Endothelial cell of umbilical vein (primary cell): ENCODE measurements around the gene DEGS1. TPM values are rescaled to one million over a fixed set of nuclear protein-coding genes. Genes with fewer than 3 reads are reported as not detected.

Source experiments
- BruUV-seq: library from RNA; stranded (reverse); fragments of 400-500 nt; replicated peaks from 2 replicates; lab custom pipeline; 2021; lab: Mats Ljungman, UMichigan
- CTCF ChIA-PET: fragments of 300-600, 350-600 bp; sonication (Branson Sonifier 250); formaldehyde crosslinking; loops from one replicate; lab custom pipeline; 2021; ENCODE audit warnings: antibody characterized with exemption, inconsistent platforms; lab: Charles Lee
- POLR2A ChIA-PET: fragments of 300-600, 350-600 bp; sonication (Branson Sonifier 250); formaldehyde crosslinking; loops from one replicate; lab custom pipeline; 2021; ENCODE audit warnings: antibody characterized with exemption, inconsistent platforms; lab: Charles Lee
- DNase-seq: peaks from one replicate; pipeline ENCODE4 v3.0.0-alpha.2; 2011; ENCODE audit warnings: low read depth, low spot score
- FAIRE-seq: peaks from 2 replicates; lab custom pipeline; 2011; peaks lifted over from hg19 to GRCh38; lab: Jason Lieb, UNC
- H2AFZ ChIP-seq: 2 replicates; pipeline ENCODE4 v1.6.0; 2012; ENCODE audit warnings: low read depth, low read length, control low read depth, inconsistent platforms
- H3K27ac ChIP-seq: 2 replicates; pipeline ENCODE4 v1.5.1; 2011; ENCODE audit warnings: low read depth, mild to moderate bottlenecking, control low read depth, low read length, moderate library complexity; ENCODE audit not compliant: insufficient read depth
- H3K27me3 ChIP-seq, 2 experiments: 2 replicates each; pipeline versions ENCODE4 v1.6.0 to v1.6.1; 2011; ENCODE audit warnings: low read length in 2 of 2, mixed read lengths in 1 of 2; ENCODE audit not compliant: control insufficient read depth in 2 of 2, insufficient read depth in 2 of 2
- H3K36me3 ChIP-seq, 2 experiments: 2 replicates in 1 of 2; 3 replicates in 1 of 2; pipeline ENCODE4 v1.5.1; 2011; ENCODE audit warnings: low read length in 2 of 2, mild to moderate bottlenecking in 1 of 2, moderate library complexity in 1 of 2; ENCODE audit not compliant: control insufficient read depth in 2 of 2, insufficient read depth in 2 of 2; ENCODE audit errors: extremely low read depth in 1 of 2
- H3K4me1 ChIP-seq: 3 replicates; pipeline ENCODE4 v1.5.1; 2011; ENCODE audit warnings: mild to moderate bottlenecking, low read length; ENCODE audit not compliant: control insufficient read depth, insufficient read depth; ENCODE audit errors: extremely low read depth
- H3K4me2 ChIP-seq: 2 replicates; pipeline ENCODE4 v1.6.1; 2011; ENCODE audit warnings: low read length, control low read depth, mixed read lengths; ENCODE audit not compliant: insufficient read depth
- H3K4me3 ChIP-seq, 3 experiments: fragments of 200-600 bp in 1 of 3; sonication (generic), shearing (Covaris generic) in 1 of 3; replicated peaks in 1 of 3; 2 replicates each; pipeline ENCODE4 v1.5.1; 2011 to 2016; ENCODE audit warnings: control low read depth in 3 of 3, low read length in 3 of 3, mild to moderate bottlenecking in 2 of 3, inconsistent platforms in 1 of 3, low read depth in 1 of 3, moderate library complexity in 1 of 3; ENCODE audit not compliant: insufficient read depth in 1 of 3
- H3K79me2 ChIP-seq: 2 replicates; pipeline ENCODE4 v1.6.0; 2012; ENCODE audit warnings: low read length, inconsistent platforms; ENCODE audit not compliant: control insufficient read depth, insufficient read depth
- H3K9ac ChIP-seq: replicated peaks from 2 replicates; pipeline ENCODE3; 2011; ENCODE audit warnings: low read length, control low read depth; ENCODE audit not compliant: insufficient read depth; ENCODE audit errors: extremely low read depth
- H3K9me1 ChIP-seq: replicated peaks from 3 replicates; pipeline ENCODE4 v1.6.0; 2011; ENCODE audit warnings: mild to moderate bottlenecking, low read length; ENCODE audit not compliant: control insufficient read depth, insufficient read depth; ENCODE audit errors: extremely low read depth
- H3K9me3 ChIP-seq: replicated peaks from 2 replicates; pipeline ENCODE4 v1.5.1; 2012; ENCODE audit warnings: low read length, inconsistent platforms; ENCODE audit not compliant: control insufficient read depth, insufficient read depth
- H4K20me1 ChIP-seq: replicated peaks from 2 replicates; pipeline ENCODE3; 2011; ENCODE audit warnings: mild to moderate bottlenecking, low read length; ENCODE audit not compliant: control insufficient read depth, insufficient read depth; ENCODE audit errors: extremely low read depth
- EZH2 ChIP-seq: IDR thresholded peaks from 2 replicates; pipeline ENCODE4 v1.6.1; 2012; ENCODE audit warnings: borderline replicate concordance, low read depth, mild to moderate bottlenecking, moderate library complexity, low read length, inconsistent platforms; ENCODE audit not compliant: severe bottlenecking
- FOS ChIP-seq: IDR thresholded peaks from 2 replicates; pipeline ENCODE4 v1.6.1; 2011; ENCODE audit warnings: mild to moderate bottlenecking, low read length, moderate library complexity, borderline replicate concordance; ENCODE audit not compliant: insufficient read depth
- GATA2 ChIP-seq: IDR thresholded peaks from 2 replicates; pipeline ENCODE4 v1.7.0; 2011; ENCODE audit warnings: low read depth, mild to moderate bottlenecking, moderate library complexity, mixed read lengths, low read length; ENCODE audit not compliant: insufficient read length, insufficient read depth
- JUN ChIP-seq: IDR thresholded peaks from 2 replicates; pipeline ENCODE4 v1.6.1; 2011; ENCODE audit warnings: borderline replicate concordance, low read depth; ENCODE audit not compliant: insufficient read length, insufficient read depth
- MYC ChIP-seq: IDR thresholded peaks from one replicate; pipeline ENCODE4 v1.6.1; 2011; ENCODE audit warnings: mild to moderate bottlenecking, low read depth, low read length
- POLR2A ChIP-seq: IDR thresholded peaks from 2 replicates; pipeline ENCODE4 v1.6.1; 2012; ENCODE audit warnings: low read depth, mild to moderate bottlenecking, control low read depth, low read length
- POLR2AphosphoS5 ChIP-seq: IDR thresholded peaks from 2 replicates; pipeline ENCODE4 v1.6.1; 2012; ENCODE audit warnings: low read depth, mild to moderate bottlenecking, control low read depth, low read length, moderate library complexity; ENCODE audit not compliant: insufficient read depth
- dilution Hi-C: fragments of 300-500 bp; cut with MboI; formaldehyde crosslinking; loops from one replicate; pipeline ENCODE4 v1.15.0; 2019; ENCODE audit warnings: low sequenced_read_pairs; ENCODE audit not compliant: extremely low pct_ligation_motif_present
- intact Hi-C: fragments of 100-400 bp; cut with micrococcal nuclease; formaldehyde crosslinking; loops from one replicate; pipeline ENCODE4 v1.10.0; 2022
- polyA plus RNA-seq, 4 experiments: library from polyadenylated mRNA; depleted of rRNA in 3 of 4; stranded (reverse) in 3 of 4; unstranded in 1 of 4; fragments of >200 nt; gene quantifications; 2 replicates each; pipeline versions ENCODE4 v1.2.1 to v1.2.3, GENCODE V29; 2011 to 2012; ENCODE audit warnings: missing spikeins in 1 of 4
- total RNA-seq: library from RNA; stranded (reverse); gene quantifications from 2 replicates; pipeline ENCODE4 v1.2.3, GENCODE V29; 2021
- TF ChIP-seq, protein P1 (sequence below): IDR thresholded peaks from 2 replicates; pipeline ENCODE4 v1.6.1; 2011; ENCODE audit not compliant: insufficient read depth, insufficient read length
- TF ChIP-seq, protein P2 (sequence below), 2 donors: IDR thresholded peaks; 1 replicate in 1 of 2; 2 replicates in 1 of 2; pipeline ENCODE4 v1.5.1; 2011; ENCODE audit warnings: low read length in 2 of 2, mild to moderate bottlenecking in 2 of 2, moderate library complexity in 2 of 2, control low read depth in 1 of 2, inconsistent platforms in 1 of 2, low read depth in 1 of 2; ENCODE audit not compliant: insufficient read depth in 1 of 2; ENCODE audit errors: extremely low read depth in 1 of 2

The DEGS1 gene
- total and polyA plus RNA-seq, 2 donors (not counting 3 experiments of a cell fraction or from before 2014, with no cell fraction given): 85.8 to 137 TPM

DNA sequence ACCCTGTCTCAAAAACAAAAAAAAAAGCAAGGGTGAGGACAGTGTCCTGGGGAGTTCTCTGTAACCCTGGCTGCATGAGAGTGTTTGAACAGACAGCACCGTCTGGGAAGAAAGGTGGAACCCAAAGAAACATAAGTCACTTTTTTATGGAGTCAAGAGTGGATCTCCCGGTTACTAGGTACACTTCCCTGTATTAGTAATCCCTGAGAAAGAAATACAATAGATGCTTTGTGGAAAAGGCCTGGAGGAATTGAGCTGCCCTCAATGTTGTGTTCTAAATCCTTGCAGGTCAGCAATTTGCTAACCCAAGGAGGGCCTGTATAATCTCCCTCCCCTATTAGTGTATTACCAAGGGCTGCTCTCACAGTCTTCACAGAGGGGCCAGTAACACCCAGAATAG lies 16.6 kb downstream of the DEGS1 start:
- FAIRE-seq: no peak

More for the DNA sequence above, 16.6 kb downstream of the DEGS1 start:
- no peaks in the 10 kb centered on the region for H3K79me2 ChIP-seq
- intact Hi-C loops: no loop called here
- no peak overlapping the region for H3K4me3 ChIP-seq
- no peaks in the 10 kb centered on the region for H3K9me3 ChIP-seq
- ChIA-PET CTCF (no interaction called here), POLR2A (no interaction called here)
- no peaks in the 10 kb centered on the region for H4K20me1 ChIP-seq
- H3K4me1 ChIP-seq: peaks cover 6% of the 10 kb centered on the region
- H3K4me2 ChIP-seq: no peak overlapping the region
- no peak overlapping the region for H2AFZ ChIP-seq
- dilution Hi-C loops: no loop called here
- no TSS peak for BruUV-seq
- H3K36me3 ChIP-seq: no peaks in the 10 kb centered on the region
- H3K9me1 ChIP-seq: no peaks in the 10 kb centered on the region
- no peak for DNase-seq
- no peak for TF ChIP-seq MYC
- no peak for TF ChIP-seq JUN
- no peak for TF ChIP-seq GATA2
- TF ChIP-seq, protein P1, sequence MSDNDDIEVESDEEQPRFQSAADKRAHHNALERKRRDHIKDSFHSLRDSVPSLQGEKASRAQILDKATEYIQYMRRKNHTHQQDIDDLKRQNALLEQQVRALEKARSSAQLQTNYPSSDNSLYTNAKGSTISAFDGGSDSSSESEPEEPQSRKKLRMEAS: no peak
- no peak for TF ChIP-seq EZH2
- TF ChIP-seq POLR2A: no peak
- no peak for TF ChIP-seq FOS
- no peak for TF ChIP-seq POLR2AphosphoS5
- TF ChIP-seq, protein P2, sequence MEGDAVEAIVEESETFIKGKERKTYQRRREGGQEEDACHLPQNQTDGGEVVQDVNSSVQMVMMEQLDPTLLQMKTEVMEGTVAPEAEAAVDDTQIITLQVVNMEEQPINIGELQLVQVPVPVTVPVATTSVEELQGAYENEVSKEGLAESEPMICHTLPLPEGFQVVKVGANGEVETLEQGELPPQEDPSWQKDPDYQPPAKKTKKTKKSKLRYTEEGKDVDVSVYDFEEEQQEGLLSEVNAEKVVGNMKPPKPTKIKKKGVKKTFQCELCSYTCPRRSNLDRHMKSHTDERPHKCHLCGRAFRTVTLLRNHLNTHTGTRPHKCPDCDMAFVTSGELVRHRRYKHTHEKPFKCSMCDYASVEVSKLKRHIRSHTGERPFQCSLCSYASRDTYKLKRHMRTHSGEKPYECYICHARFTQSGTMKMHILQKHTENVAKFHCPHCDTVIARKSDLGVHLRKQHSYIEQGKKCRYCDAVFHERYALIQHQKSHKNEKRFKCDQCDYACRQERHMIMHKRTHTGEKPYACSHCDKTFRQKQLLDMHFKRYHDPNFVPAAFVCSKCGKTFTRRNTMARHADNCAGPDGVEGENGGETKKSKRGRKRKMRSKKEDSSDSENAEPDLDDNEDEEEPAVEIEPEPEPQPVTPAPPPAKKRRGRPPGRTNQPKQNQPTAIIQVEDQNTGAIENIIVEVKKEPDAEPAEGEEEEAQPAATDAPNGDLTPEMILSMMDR (IDR thresholded peaks at IDR 0.05; ENCODE audit: extremely low read depth in 1 of 2, insufficient read depth in 1 of 2, low read depth in 1 of 2, low read length in 2 of 2): no peak
- no peaks in the 10 kb centered on the region for H3K27me3 ChIP-seq
- H3K27ac ChIP-seq: no peak overlapping the region
- H3K9ac ChIP-seq: no peak overlapping the region
